T-helper 2 cell treated with Interferon-gamma antibody and Interleukin-4, amounts not matched to agents 5 μg/mL and 100 μg/mL, for 36 hours (primary cell): ENCODE data around the gene KLK1.

Experiments
- DNase-seq: peaks from one replicate; pipeline ENCODE4 v3.0.0; 2021; ENCODE audit warnings: low spot score
- H3K27ac Mint-ChIP-seq: one replicate; pipeline ENCODE4 v1.8.0; 2021; ENCODE audit warnings: mild to moderate bottlenecking, mixed read lengths
- H3K27me3 Mint-ChIP-seq: one replicate; pipeline ENCODE4 v1.8.0; 2021; ENCODE audit warnings: low read depth, mixed read lengths
- H3K36me3 Mint-ChIP-seq: one replicate; pipeline ENCODE4 v1.8.0; 2021; ENCODE audit warnings: low read depth, mixed read lengths
- H3K4me1 Mint-ChIP-seq: one replicate; pipeline ENCODE4 v1.8.0; 2021; ENCODE audit warnings: low read depth, mixed read lengths
- H3K4me3 Mint-ChIP-seq: one replicate; pipeline ENCODE4 v1.8.0; 2022; ENCODE audit warnings: mild to moderate bottlenecking, moderate library complexity, mixed read lengths
- H3K9me3 Mint-ChIP-seq: one replicate; pipeline ENCODE4 v1.8.0; 2021; ENCODE audit warnings: mixed read lengths

The KLK1 gene

DNA sequence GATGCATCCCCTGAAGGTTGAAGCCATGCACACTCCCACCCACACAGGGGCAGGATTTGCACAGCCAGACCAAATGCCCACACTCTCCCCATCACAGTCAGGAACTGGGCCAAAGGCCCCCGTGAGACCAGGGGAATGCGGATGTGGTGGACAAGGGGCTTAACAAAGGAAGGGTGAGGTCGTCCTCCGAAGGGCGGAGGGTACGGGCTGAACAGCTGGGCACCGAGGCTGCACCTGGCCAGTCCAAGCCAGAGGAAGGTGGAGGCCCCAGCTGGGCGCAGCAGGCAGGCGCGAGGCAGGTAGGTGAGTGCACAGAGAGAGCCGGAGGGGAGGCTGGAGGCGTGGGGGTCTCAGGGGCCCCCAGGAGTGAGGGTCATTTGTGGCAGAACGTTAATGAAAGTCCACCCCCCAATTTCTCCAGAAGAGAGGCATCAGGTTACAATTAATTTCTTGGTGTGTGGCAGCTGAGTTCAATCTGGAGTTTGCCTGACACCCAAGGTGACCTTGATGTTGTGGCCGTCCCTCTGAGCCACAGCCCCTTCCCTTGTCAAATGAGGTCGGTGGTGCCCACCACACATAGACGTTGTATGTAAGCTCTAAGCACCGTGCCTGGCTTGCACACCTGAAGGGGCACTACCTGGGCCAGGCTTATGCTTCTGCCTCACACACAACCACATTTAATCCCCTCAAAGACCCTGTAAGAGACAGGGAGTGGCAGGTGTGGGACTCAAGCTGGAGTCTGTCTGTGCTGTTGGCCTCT lies 6.9 kb upstream of the KLK1 start:
- Mint-ChIP-seq H3K27me3 (peaks cover 11% of the 10 kb centered on the region), H3K36me3 (no peaks in the 10 kb centered on the region), H3K27ac (no peak overlapping the region), H3K9me3 (no peaks in the 10 kb centered on the region), H3K4me3 (no peak overlapping the region), H3K4me1 (peaks cover 3% of the 10 kb centered on the region)
- DNase-seq: no peak

- Mint-ChIP-seq H3K27ac (no peak overlapping the region), H3K9me3 (no peaks in the 10 kb centered on the region), H3K27me3 (peaks cover 8% of the 10 kb centered on the region), H3K4me3 (no peak overlapping the region), H3K36me3 (no peaks in the 10 kb centered on the region), H3K4me1 (no peaks in the 10 kb centered on the region)
- no peak for DNase-seq
These were observed 6.2 kb upstream of the KLK1 start for GRCh38 chr19:50829801-50830200.

GRCh38 chr19:50827476-50827875 lies 3.9 kb upstream of the KLK1 start:
- H3K4me3 Mint-ChIP-seq: no peak overlapping the region
- no peaks in the 10 kb centered on the region for H3K9me3 Mint-ChIP-seq
- DNase-seq: no peak
- no peak overlapping the region for H3K27ac Mint-ChIP-seq
- peaks cover 9% of the 10 kb centered on the region for H3K27me3 Mint-ChIP-seq
- no peaks in the 10 kb centered on the region for H3K4me1 Mint-ChIP-seq
- H3K36me3 Mint-ChIP-seq: no peaks in the 10 kb centered on the region

DNA sequence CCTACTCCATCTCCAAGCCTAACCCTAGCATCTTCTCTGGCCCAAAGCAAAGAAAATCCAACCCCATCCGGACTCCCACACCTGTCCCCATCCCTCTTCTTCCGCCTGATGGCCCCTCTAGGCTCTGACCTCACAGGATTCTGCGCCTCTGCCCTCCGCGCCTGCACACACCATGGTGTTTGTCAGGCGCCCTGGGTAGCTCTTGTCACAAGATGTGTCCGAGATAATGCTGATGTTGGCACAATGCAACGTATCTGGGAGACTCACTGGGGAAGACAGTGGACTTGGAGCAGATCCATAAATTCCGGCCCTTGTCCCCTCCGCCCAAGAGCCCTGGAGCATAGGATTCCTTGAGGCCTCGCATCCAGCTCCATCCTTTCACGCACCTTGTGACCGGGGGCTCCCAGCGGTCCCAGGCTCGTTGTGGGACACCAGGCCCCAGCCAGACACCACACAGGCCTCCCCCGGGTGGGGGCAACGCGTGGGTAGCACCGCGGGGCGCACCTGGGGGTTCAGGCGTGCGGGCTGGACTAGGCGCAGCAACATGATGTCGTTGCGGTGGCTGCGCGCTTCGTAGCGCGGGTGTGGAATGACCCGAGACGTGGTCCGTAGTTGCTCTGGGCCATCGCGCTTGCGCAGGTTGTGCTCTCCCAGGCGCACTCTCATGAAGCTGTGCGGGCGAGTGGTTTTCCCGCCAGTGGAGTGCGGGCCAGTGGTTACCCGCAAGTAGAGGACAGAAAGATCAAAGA lies 3.1 kb upstream of the KLK1 start:
- Mint-ChIP-seq H3K9me3 (no peaks in the 10 kb centered on the region), H3K4me3 (no peak overlapping the region), H3K27me3 (peaks cover 17% of the 10 kb centered on the region), H3K4me1 (no peaks in the 10 kb centered on the region), H3K36me3 (no peaks in the 10 kb centered on the region), H3K27ac (no peak overlapping the region)
- no peak for DNase-seq

- DNase-seq: no peak
- no peaks in the 10 kb centered on the region for H3K9me3 Mint-ChIP-seq
- H3K4me1 Mint-ChIP-seq: peaks cover 18% of the 10 kb centered on the region
- H3K4me3 Mint-ChIP-seq: no peak overlapping the region
- peaks cover 26% of the 10 kb centered on the region for H3K27me3 Mint-ChIP-seq
- H3K36me3 Mint-ChIP-seq: no peaks in the 10 kb centered on the region
- H3K27ac Mint-ChIP-seq: no peak overlapping the region
These were observed 852 bp downstream of the KLK1 start for GRCh38 chr19:50822661-50823208.

DNA sequence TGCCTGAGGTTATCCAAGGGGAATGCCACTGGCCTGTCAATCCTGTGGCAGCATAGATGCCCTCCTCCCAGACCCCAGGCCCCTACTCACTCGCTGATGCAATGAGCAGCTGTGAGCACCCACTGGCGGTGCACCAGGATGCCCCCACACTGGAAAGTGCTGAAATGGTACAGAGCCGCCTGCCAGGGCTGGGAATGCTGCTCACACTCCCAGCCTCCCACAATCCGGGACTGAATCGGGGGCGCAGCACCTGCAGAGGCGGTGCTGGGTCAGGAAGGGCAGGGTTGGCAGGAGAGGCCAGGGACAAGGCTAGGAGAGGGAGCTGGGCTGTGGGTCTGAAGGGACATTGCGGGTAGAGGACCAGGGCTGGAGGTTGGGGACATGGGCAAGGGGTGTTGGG lies 2.0 kb downstream of the KLK1 start:
- Mint-ChIP-seq H3K4me3 (no peak overlapping the region), H3K27me3 (peaks cover 26% of the 10 kb centered on the region), H3K27ac (no peak overlapping the region)

GRCh38 chr19:50821248-50821612 lies 2.4 kb downstream of the KLK1 start:
- no peak for DNase-seq
- Mint-ChIP-seq H3K27ac (peak overlapping the region; percentile 29), H3K4me1 (peaks cover 22% of the 10 kb centered on the region), H3K36me3 (no peaks in the 10 kb centered on the region), H3K27me3 (peaks cover 27% of the 10 kb centered on the region), H3K4me3 (peak overlapping the region; percentile 0), H3K9me3 (no peaks in the 10 kb centered on the region)

More for the DNA sequence above, 2.0 kb downstream of the KLK1 start:
- H3K36me3 Mint-ChIP-seq: no peaks in the 10 kb centered on the region
- H3K4me1 Mint-ChIP-seq: peaks cover 22% of the 10 kb centered on the region
- DNase-seq: no peak
- no peaks in the 10 kb centered on the region for H3K9me3 Mint-ChIP-seq

- Mint-ChIP-seq H3K4me1 (peaks cover 22% of the 10 kb centered on the region), H3K36me3 (no peaks in the 10 kb centered on the region), H3K27me3 (peaks cover 28% of the 10 kb centered on the region), H3K9me3 (no peaks in the 10 kb centered on the region), H3K4me3 (peak overlapping the region; percentile 75), H3K27ac (peak overlapping the region; percentile 64)
- DNase-seq: no peak
These were observed 2.9 kb downstream of the KLK1 start for GRCh38 chr19:50820549-50821247.

- Mint-ChIP-seq H3K27me3 (peaks cover 28% of the 10 kb centered on the region), H3K9me3 (no peaks in the 10 kb centered on the region), H3K36me3 (no peaks in the 10 kb centered on the region), H3K4me3 (peak overlapping the region; percentile 75), H3K27ac (peak overlapping the region; percentile 64), H3K4me1 (peaks cover 22% of the 10 kb centered on the region)
- DNase-seq: no peak
These were observed 3.5 kb downstream of the KLK1 start for GRCh38 chr19:50820086-50820485.

GRCh38 chr19:50819636-50820035 lies 4.0 kb downstream of the KLK1 start:
- H3K9me3 Mint-ChIP-seq: no peaks in the 10 kb centered on the region
- no peak overlapping the region for H3K27ac Mint-ChIP-seq
- no peak for DNase-seq
- H3K36me3 Mint-ChIP-seq: no peaks in the 10 kb centered on the region
- peaks cover 28% of the 10 kb centered on the region for H3K27me3 Mint-ChIP-seq
- H3K4me1 Mint-ChIP-seq: peaks cover 22% of the 10 kb centered on the region
- H3K4me3 Mint-ChIP-seq: peak overlapping the region; percentile 75

DNA sequence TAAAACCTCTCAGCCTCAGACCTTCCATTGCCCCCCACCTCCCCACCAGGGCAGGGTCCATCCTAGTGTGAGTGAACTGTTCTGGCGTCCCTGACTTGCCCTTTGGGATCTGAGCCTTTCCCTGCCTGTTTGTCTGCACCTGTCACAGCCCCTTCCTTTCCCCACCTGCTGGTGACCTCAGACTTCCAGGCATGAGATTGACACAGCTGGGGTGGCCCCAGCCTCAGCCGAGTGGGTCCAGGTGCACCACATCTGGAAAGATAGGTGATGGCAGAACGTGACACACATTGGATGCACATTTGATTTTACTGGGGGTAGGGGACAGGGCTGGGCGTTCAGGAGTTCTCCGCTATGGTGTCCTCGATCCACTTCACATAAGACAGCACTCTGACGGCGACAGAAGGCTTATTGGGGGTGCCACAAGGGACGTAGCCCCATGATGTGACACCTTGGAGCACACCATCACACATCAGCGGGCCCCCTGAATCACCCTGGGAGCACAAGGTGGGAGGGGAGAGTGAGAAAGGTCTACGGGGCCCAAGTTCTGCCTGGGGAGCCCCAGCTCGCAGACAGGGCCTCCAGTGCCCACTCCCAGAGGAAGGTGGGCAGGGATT lies 4.6 kb downstream of the KLK1 start:
- no peak for DNase-seq
- Mint-ChIP-seq H3K36me3 (no peaks in the 10 kb centered on the region), H3K27ac (no peak overlapping the region), H3K27me3 (peaks cover 26% of the 10 kb centered on the region), H3K4me1 (peaks cover 22% of the 10 kb centered on the region), H3K4me3 (peak overlapping the region; percentile 81), H3K9me3 (no peaks in the 10 kb centered on the region)

DNA sequence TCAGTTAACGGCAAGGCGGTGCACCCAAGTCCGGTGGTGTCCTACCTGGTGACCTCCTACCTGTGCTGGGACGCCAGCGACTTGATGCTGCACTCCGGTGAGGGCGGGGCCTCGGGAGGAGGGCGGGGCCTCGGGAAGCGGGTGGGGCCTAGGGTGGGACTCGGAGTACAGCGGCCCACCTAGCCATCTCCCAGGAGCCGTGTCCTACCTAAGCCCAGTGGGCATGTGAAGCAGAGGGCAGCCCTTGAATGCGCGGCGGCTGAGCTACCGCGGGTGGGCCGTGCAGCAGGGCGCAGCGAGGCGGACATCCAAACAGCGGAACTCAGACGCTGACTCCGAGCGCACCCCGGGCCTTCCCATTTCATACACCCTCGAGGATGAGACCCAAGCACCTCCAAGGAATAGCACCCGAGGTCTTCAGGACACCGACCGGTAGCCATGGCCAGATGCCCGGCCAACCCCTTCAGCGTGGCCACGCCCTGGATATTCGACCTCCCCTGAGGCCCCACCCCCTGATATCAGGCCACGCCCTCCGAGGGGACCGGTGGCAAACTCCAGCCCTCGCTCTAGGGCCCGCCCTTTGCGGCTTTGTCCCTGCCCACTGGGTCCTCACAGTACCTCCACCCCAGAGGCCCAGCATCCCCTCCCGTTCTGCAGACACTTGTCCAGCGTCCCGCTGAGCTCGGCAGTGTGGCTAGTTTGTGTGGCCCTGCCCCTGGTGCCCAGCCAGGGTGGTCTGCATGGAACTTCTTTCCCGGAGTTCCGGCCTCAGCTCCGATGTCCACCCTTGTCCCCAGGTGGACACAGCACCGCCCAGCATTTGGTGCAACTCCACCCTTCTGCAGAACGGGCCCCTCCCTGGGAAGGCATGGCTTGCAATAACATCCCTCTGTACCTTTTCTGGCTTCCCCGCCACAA lies 5.4 kb downstream of the KLK1 start:
- Mint-ChIP-seq H3K4me3 (peak overlapping the region; percentile 81), H3K27ac (peak overlapping the region; percentile 56), H3K36me3 (no peaks in the 10 kb centered on the region), H3K4me1 (peaks cover 22% of the 10 kb centered on the region), H3K27me3 (peaks cover 26% of the 10 kb centered on the region), H3K9me3 (no peaks in the 10 kb centered on the region)
- DNase-seq: peak; percentile 73

GRCh38 chr19:50815439-50815838 lies 8.1 kb downstream of the KLK1 start:
- Mint-ChIP-seq H3K27me3 (peaks cover 9% of the 10 kb centered on the region), H3K36me3 (no peaks in the 10 kb centered on the region), H3K9me3 (no peaks in the 10 kb centered on the region), H3K4me1 (peaks cover 17% of the 10 kb centered on the region), H3K4me3 (no peak overlapping the region), H3K27ac (no peak overlapping the region)
- no peak for DNase-seq
